ENCODE measurements around the gene OVCH2. TPM values are rescaled to one million over a fixed set of nuclear protein-coding genes. Genes with fewer than 3 reads are reported as not detected.

The OVCH2 gene
- total RNA-seq, 1 donor = under 0.01 TPM

DNA sequence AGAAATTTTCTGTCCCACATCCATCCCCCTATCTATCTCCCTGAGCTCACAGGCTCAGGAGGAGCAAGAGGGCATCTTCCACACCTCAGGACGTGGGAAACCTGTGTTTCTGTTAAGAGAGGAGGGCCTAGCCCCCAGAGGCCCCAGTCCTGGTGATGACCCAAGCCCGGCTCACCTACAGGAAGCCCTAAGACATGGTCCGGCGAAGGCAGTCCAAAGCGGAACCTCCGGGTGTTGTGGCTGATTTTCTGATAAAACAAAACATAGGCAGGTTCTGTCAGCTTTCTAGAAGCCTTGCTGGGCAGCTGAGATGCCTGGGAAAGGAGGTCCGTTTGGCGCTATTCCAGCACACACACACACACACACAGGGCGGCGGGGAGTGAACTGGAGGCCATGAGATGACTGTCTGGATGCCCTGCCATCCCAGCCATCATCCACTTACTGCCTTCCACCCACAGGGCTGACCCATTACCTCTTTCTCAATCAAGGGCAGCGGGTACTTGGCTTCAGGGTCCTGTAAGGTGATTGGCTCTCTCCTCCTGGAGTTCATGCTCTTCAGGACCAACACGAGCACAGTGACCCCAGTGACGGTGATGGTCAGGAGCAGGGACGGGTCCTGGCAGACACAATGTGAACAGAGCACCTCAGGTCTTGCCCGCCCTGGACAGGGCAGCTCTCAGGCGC, 33.9 kb downstream of the OVCH2 start:
- H3K4me3 ChIP-seq (ENCODE audit: low read depth, low read length) = no peak overlapping the region
- no peak for DNase-seq (ENCODE audit: low read depth)

DNA sequence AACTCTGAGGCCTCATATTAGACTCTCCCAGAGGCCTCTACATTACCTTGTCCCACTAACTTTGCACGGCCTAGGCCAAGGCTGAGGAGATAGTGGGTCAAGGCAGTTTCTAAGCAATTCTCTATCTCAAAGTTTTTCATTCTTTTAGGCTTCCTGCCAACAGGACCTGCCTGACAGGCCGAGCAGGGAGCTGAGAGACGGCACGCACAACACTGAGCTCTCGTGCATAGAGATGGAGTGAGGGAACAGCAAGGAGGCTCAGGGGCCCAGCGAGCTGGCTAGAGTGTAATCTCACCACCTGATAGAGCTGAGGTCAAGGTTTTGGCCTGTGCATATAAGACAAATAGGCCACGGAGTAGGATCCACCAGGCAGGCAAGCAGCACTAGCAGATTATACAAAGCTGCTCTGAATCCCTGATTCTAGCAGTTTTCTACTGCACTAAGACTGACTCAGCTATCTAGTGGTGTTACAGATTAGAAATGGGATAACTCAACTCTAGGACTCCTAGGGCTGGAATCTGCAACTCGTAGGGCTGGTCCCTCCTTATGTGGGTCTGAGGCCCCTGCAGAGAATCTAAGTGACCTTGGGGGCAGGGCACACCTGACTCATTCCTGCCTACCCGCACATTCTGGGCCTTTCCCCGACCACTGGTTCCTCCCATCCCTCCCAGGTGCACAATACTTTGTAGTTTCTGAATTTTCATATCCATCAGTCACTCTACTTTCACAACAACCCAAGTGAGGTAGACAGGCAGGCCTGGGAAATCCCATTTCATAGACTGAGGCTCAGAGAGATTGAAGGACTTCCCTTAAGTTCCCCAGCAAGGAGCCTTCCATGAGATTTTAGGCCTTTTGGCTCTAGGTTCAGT, 34.7 kb downstream of the OVCH2 start:
- no peak for DNase-seq (ENCODE audit: low read depth)
- H3K4me3 ChIP-seq (ENCODE audit: low read depth, low read length) = no peak overlapping the region
- TF ChIP-seq, protein P1, sequence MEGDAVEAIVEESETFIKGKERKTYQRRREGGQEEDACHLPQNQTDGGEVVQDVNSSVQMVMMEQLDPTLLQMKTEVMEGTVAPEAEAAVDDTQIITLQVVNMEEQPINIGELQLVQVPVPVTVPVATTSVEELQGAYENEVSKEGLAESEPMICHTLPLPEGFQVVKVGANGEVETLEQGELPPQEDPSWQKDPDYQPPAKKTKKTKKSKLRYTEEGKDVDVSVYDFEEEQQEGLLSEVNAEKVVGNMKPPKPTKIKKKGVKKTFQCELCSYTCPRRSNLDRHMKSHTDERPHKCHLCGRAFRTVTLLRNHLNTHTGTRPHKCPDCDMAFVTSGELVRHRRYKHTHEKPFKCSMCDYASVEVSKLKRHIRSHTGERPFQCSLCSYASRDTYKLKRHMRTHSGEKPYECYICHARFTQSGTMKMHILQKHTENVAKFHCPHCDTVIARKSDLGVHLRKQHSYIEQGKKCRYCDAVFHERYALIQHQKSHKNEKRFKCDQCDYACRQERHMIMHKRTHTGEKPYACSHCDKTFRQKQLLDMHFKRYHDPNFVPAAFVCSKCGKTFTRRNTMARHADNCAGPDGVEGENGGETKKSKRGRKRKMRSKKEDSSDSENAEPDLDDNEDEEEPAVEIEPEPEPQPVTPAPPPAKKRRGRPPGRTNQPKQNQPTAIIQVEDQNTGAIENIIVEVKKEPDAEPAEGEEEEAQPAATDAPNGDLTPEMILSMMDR (IDR thresholded peaks at IDR 0.05; ENCODE audit: insufficient read depth, low read depth, low read length) = no peak

More for the DNA sequence above, 33.9 kb downstream of the OVCH2 start:
- TF ChIP-seq, protein P1 (IDR thresholded peaks at IDR 0.05; ENCODE audit: insufficient read depth, low read depth, low read length) = no peak

DNA sequence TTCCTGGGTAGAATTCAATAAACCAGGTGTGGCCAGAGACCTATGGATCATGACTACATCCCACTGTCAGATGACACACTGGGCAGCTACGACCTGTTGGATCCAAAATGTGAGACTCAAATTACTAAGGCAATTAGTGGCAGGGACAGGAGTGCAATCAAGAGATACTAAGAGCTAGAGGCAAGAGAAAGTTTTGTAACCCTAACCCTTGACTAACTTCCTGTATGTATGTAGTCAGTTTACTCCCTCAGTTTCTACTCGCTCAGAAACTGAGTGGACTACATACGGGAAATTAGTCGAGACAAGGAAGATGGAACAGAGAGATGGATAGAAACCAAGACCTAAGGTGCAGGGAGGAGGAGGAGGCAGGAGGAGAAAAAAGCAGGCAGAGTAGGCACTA, 35.6 kb downstream of the OVCH2 start:
- DNase-seq (ENCODE audit: low read depth) = no peak
- TF ChIP-seq, protein P1 (IDR thresholded peaks at IDR 0.05; ENCODE audit: insufficient read depth, low read depth, low read length) = no peak
- H3K4me3 ChIP-seq (ENCODE audit: low read depth, low read length) = no peak overlapping the region

DNA sequence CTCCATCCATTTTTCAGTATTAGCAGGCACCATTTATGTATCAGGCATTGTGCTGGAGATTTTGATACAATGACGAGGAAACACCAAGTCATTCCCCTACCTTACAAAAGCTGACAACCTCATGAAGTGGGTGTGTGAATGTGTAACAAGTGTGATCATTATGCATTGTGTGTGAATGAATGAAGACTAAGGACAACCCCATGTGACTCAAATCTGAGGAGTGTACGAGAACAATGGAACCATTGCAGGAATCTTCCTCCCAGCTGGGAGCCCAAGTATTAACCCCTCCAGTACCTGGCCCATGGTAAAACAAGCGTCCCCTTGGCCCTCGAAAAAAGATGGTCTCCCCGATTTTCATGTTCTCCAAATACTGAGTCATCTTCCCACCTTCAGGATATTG, 37.4 kb downstream of the OVCH2 start:
- no peak overlapping the region for H3K4me3 ChIP-seq (ENCODE audit: low read depth, low read length)
- DNase-seq (ENCODE audit: low read depth) = no peak
- TF ChIP-seq, protein P1 (IDR thresholded peaks at IDR 0.05; ENCODE audit: insufficient read depth, low read depth, low read length) = no peak

DNA sequence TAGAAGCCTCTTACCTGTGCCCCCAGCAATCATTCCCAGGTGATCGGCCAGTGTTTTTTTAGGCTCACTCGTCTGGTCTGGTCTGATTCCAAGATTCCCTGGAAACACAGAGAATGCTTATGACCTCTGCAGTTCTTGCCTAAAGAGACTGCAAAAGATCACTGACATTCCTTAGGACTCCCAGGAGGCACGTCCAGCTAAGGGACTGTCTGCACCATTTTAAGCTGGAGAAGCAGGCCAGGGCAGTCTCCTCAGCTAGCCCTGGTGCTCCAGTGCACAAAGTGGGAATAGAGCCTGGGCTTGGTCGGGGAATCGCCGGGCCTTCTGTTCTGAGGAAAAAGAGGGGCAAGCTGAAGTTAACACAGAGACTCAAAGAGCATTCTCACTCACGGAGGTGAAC, 37.8 kb downstream of the OVCH2 start:
- TF ChIP-seq, protein P1 (IDR thresholded peaks at IDR 0.05; ENCODE audit: insufficient read depth, low read depth, low read length) = no peak
- DNase-seq (ENCODE audit: low read depth) = no peak
- no peak overlapping the region for H3K4me3 ChIP-seq (ENCODE audit: low read depth, low read length)

DNA sequence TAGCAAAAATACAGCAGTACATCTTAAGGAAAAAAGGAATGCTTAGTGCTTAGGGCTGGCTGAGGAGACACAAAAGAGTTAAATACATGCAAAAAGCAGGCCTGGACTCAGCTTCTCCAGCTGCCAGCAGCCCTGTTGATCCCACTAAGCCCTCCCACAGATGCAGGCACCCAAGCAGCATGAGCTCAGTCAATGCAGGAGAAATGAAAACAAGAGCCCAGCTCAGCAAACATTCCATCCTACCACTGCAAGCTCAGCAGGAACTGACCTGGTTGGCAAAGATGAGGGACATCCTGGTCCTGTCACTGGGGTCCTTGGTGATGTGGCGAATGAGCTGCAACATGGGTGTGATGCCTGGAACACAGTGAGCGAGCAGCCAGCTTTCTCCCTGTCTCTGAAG, 38.8 kb downstream of the OVCH2 start:
- TF ChIP-seq, protein P1 (IDR thresholded peaks at IDR 0.05; ENCODE audit: insufficient read depth, low read depth, low read length) = no peak
- peak; percentile 29 for DNase-seq (ENCODE audit: low read depth)
- H3K4me3 ChIP-seq (ENCODE audit: low read depth, low read length) = no peak overlapping the region
